Myocyte (in vitro differentiated cells): ENCODE measurements around the gene PLAC9. TPM values are rescaled to one million over a fixed set of nuclear protein-coding genes. Genes with fewer than 3 reads are reported as not detected.

Experiments
- DNase-seq: peaks from one replicate; pipeline ENCODE4 v3.0.0-alpha.2; 2012; ENCODE audit warnings: low read depth
- total RNA-seq: library from RNA; depleted of rRNA; stranded (reverse); fragments of >200 nt; gene quantifications from 2 replicates; pipeline ENCODE4 v1.2.3, GENCODE V29; 2014

Gene PLAC9
- total RNA-seq, 1 donor from 2014 or later: 0.43 TPM

GRCh38 chr10:80177781-80178636 lies 45.5 kb downstream of the PLAC9 start:
- no peak for DNase-seq

- no peak for DNase-seq
Observed at GRCh38 chr10:80182986-80183385, 50.5 kb downstream of the PLAC9 start.

- no peak for DNase-seq
Observed at GRCh38 chr10:80183436-80183835, 50.9 kb downstream of the PLAC9 start.

GRCh38 chr10:80184291-80184690 lies 51.8 kb downstream of the PLAC9 start:
- no peak for DNase-seq

GRCh38 chr10:80185578-80186299 lies 53.2 kb downstream of the PLAC9 start:
- DNase-seq: no peak

- DNase-seq: no peak
Observed at GRCh38 chr10:80186364-80187012, 54.0 kb downstream of the PLAC9 start.

- no peak for DNase-seq
Observed at GRCh38 chr10:80187060-80187459, 54.5 kb downstream of the PLAC9 start.

GRCh38 chr10:80187465-80188409 lies 55.2 kb downstream of the PLAC9 start:
- DNase-seq: peak; percentile 61

- no peak for DNase-seq
Observed at GRCh38 chr10:80188713-80189112, 56.2 kb downstream of the PLAC9 start.

- peak; percentile 69 for DNase-seq
Observed at GRCh38 chr10:80191589-80192270, 59.2 kb downstream of the PLAC9 start.

- DNase-seq: no peak
Observed at GRCh38 chr10:80192553-80192952, 60.0 kb downstream of the PLAC9 start.

- peak; percentile 86 for DNase-seq
Observed at GRCh38 chr10:80194373-80195045, 62.0 kb downstream of the PLAC9 start.

Other genes starting within 250 kb of the PLAC9 start
- not detected in 2 replicates for gene SFTPD, start 183.6 kb upstream of the PLAC9 start, total RNA-seq
- gene TMEM254, start 54.1 kb upstream of the PLAC9 start, total RNA-seq: 7.4 and 11.2 TPM in 2 replicates
- 219 and 266 TPM in 2 replicates for gene ANXA11, start 72.8 kb downstream of the PLAC9 start, total RNA-seq
- gene MAT1A, start 156.9 kb downstream of the PLAC9 start, total RNA-seq: 0.11 TPM in 1 of 2 replicates, not detected in the other
- gene DYDC1, start 224.0 kb downstream of the PLAC9 start, total RNA-seq: not detected in 2 replicates
- not detected in 2 replicates for gene DYDC2, start 224.1 kb downstream of the PLAC9 start, total RNA-seq